Sigmoid colon (tissue), 7 donors: ENCODE results near the gene GNAQ. TPM values are rescaled to one million over a fixed set of nuclear protein-coding genes. Genes with fewer than 3 reads are reported as not detected.
A peak's percentile ranks its signal among the peaks of the same experiment; 100 is the strongest.

Experiments used
- DNase-seq: peaks from one replicate; pipeline ENCODE4 v3.0.0-alpha.2; 2019
- H3K27ac ChIP-seq, 4 donors: fragments of 200-600 bp; sonication (generic); one replicate each; pipeline ENCODE4 v1.5.1; 2016 to 2019; ENCODE audit warnings: mild to moderate bottlenecking in 1 of 4
- H3K27me3 ChIP-seq, 3 donors: fragments of 200-600 bp; sonication (generic); one replicate each; pipeline ENCODE4 v1.5.1; 2019; ENCODE audit warnings: mild to moderate bottlenecking in 1 of 3
- H3K36me3 ChIP-seq, 4 donors: fragments of 200-600 bp; sonication (generic); one replicate each; pipeline ENCODE4 v1.5.1; 2016 to 2019
- H3K4me1 ChIP-seq, 4 donors: fragments of 200-600 bp; sonication (generic); one replicate each; pipeline ENCODE4 v1.5.1; 2017 to 2019
- H3K4me3 ChIP-seq, 4 donors: fragments of 200-600 bp; sonication (generic); one replicate each; pipeline ENCODE4 v1.5.1; 2017 to 2019; ENCODE audit warnings: mild to moderate bottlenecking in 2 of 4, moderate library complexity in 1 of 4
- H3K9me3 ChIP-seq, 4 donors: fragments of 200-600 bp in 3 of 4; sonication (generic) in 3 of 4; one replicate each; pipeline versions ENCODE4 v1.5.1 to v1.6.1; 2013 to 2019
- CTCF ChIP-seq, 4 experiments: fragments of 450-650 bp in 3 of 4; fragments of 200-600 bp in 1 of 4; IDR thresholded peaks; one replicate each; pipeline ENCODE4 v1.5.1; 2016 to 2019; ENCODE audit warnings: antibody characterized with exemption in 4 of 4, mild to moderate bottlenecking in 3 of 4, moderate library complexity in 2 of 4
- EP300 ChIP-seq, 4 donors: sonication (generic); formaldehyde crosslinking; IDR thresholded peaks; one replicate each; pipeline ENCODE4 v1.6.1; 2017; ENCODE audit warnings: antibody characterized with exemption in 4 of 4
- POLR2A ChIP-seq, 2 donors: fragments of 450-650 bp; IDR thresholded peaks; one replicate each; pipeline ENCODE4 v1.6.1; 2016; ENCODE audit warnings: antibody characterized with exemption in 2 of 2, mild to moderate bottlenecking in 2 of 2, moderate library complexity in 2 of 2
- POLR2AphosphoS5 ChIP-seq, 4 donors: sonication (generic); formaldehyde crosslinking; IDR thresholded peaks; one replicate each; pipeline ENCODE4 v1.6.1; 2017; ENCODE audit warnings: antibody characterized with exemption in 4 of 4
- WGBS, 2 donors: extraction: QIAGEN DNeasy Blood & Tissue Kit; methylation state at CpG; one replicate each; pipeline ENCODE4 v1.1.7; 2013; 5-methylcytosine and 5-hydroxymethylcytosine counted together
- intact Hi-C: fragments of 100-400 bp; cut with DNase I; formaldehyde crosslinking; loops from one replicate; pipeline ENCODE4 v1.15.1; 2023
- polyA plus RNA-seq, 3 donors: library from polyadenylated mRNA; stranded (reverse); fragments of 200-250 nt; gene quantifications; one replicate each; pipeline ENCODE4 v1.2.3, GENCODE V29; 2013
- total RNA-seq, 4 donors: library from RNA; depleted of rRNA; stranded (reverse); fragments of >200 nt; gene quantifications; one replicate each; pipeline ENCODE4 v1.1.0, GENCODE V29; 2016
- donor health status: healthy with polysubstance abuse.
- donor health status: Bipolar disorder and iron deficiency.
- donor health status: healthy.

The GNAQ gene
- total and polyA plus RNA-seq, 7 donors = 21.6 to 79.2 (median 49.5) TPM

DNA sequence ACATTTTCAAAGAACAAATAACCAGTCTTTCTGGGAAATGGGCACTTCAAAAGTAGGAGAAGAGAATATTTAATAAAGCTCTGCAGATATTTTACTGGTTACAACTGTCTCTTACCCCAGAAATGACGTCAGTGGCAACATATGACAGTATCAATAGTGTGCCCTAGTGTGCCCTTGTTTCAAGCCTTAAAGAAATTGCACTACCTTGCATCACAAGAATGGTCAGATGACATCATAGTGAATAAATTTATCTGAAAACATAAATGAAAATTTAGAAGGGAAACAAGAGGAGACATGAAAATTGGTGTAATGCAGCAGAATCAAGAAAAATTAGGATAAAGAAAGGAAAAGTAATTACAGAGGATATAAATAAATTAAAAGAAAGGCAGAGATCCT lies 176.7 kb downstream of the GNAQ start:
- intact Hi-C loops = loop anchor here (5.0 kb wide), 1 partner anchor 32 kb away; no protein-coding TSS in a partner anchor
- TF ChIP-seq POLR2AphosphoS5 (IDR thresholded peaks at IDR 0.05) = no peak
- no peak for TF ChIP-seq POLR2A (IDR thresholded peaks at IDR 0.05)
- no peak for TF ChIP-seq CTCF (IDR thresholded peaks at IDR 0.05)
- TF ChIP-seq EP300 (IDR thresholded peaks at IDR 0.05) = no peak
- Histone ChIP-seq H3K4me1 (peaks cover 0 to 36% (median 22%) of the 10 kb centered on the region in 4 donors), H3K9me3 (no peaks in the 10 kb centered on the region), H3K4me3 (no peak overlapping the region), H3K36me3 (no peaks in the 10 kb centered on the region), H3K27ac (no peak overlapping the region), H3K27me3 (no peaks in the 10 kb centered on the region)
- 42 to 78% methylated on average over 1 of the region's 1 CpG for WGBS, 2 donors
- no peak for DNase-seq

DNA sequence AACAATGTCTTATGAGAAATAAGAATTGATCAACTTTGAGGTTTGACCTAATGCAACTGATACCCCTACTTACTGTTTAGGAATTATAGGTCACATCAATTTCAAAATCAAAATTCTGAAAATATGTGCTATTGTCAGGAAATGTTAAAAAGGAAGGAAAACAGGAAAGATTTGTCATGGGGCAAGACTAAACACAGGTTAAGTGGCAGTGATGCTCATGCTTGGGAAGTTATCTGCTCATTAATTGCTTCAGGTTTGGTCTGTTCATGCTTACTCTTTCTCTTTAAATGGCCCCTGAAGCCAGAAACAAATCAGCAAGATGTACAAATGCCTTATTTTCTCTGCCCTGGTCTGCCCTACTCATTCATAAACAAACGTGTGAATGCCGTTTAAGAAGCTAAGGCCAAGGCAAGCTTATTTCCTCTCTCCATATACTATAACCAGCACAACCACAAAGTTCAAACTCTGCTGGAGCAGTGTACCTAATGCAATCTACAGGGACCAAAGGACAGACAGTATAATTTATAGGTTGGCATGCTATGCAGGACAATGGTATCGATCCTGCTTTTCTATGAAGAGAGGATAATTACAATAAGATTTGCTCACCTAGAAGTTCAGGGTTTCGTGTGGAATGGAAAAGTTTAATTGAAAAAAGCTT lies 177.2 kb downstream of the GNAQ start:
- WGBS, 2 donors = 19 to 43% methylated on average over 4 of the region's 4 CpGs
- intact Hi-C loops = loop anchor here (5.0 kb wide), 1 partner anchor 33 kb away; no protein-coding TSS in a partner anchor
- Histone ChIP-seq H3K27me3 (no peaks in the 10 kb centered on the region), H3K27ac (no peak overlapping the region), H3K4me1 (peaks cover 0 to 39% (median 25%) of the 10 kb centered on the region in 4 donors), H3K4me3 (no peak overlapping the region), H3K36me3 (no peaks in the 10 kb centered on the region), H3K9me3 (no peaks in the 10 kb centered on the region)
- no peak for DNase-seq
- TF ChIP-seq CTCF (IDR thresholded peaks at IDR 0.05) (no peak), POLR2AphosphoS5 (IDR thresholded peaks at IDR 0.05) (no peak), POLR2A (IDR thresholded peaks at IDR 0.05) (no peak)

DNA sequence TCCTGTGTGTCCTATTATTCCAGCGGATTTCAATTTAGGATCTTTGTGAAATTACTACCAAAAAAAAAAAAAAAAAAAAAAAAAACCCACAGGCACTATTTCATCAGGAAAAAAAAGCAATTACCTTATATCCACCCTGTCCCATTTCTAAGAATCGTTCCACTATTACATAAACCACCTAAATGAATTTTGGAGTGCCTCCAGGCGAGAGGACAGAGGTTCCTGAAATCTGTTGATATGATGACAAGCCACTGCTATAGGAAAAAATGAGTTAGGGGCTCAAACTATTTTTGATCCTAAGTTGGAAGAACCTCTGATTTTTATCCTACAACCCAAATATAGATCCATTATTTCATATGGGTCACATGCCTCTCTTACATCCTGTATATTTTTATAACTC lies 177.9 kb downstream of the GNAQ start:
- no peak for TF ChIP-seq POLR2A (IDR thresholded peaks at IDR 0.05)
- TF ChIP-seq EP300 (IDR thresholded peaks at IDR 0.05) = no peak
- no peak for TF ChIP-seq POLR2AphosphoS5 (IDR thresholded peaks at IDR 0.05)
- TF ChIP-seq CTCF (IDR thresholded peaks at IDR 0.05) = no peak
- intact Hi-C loops = loop anchor here (5.0 kb wide), 1 partner anchor 34 kb away; no protein-coding TSS in a partner anchor
- Histone ChIP-seq H3K27ac (no peak overlapping the region), H3K36me3 (no peaks in the 10 kb centered on the region), H3K27me3 (no peaks in the 10 kb centered on the region), H3K9me3 (no peaks in the 10 kb centered on the region), H3K4me1 (peaks cover 0 to 45% (median 32%) of the 10 kb centered on the region in 4 donors), H3K4me3 (no peak overlapping the region)
- WGBS, 2 donors = 84 to 90% methylated on average over 3 of the region's 3 CpGs
- DNase-seq = no peak

GRCh38 chr9:77851882-77852595 lies 179.6 kb downstream of the GNAQ start:
- H3K4me1 ChIP-seq = peaks cover 0 to 51% (median 38%) of the 10 kb centered on the region in 4 donors
- TF ChIP-seq EP300 (IDR thresholded peaks at IDR 0.05) (no peak), CTCF (IDR thresholded peaks at IDR 0.05) (no peak), POLR2A (IDR thresholded peaks at IDR 0.05) (no peak), POLR2AphosphoS5 (IDR thresholded peaks at IDR 0.05) (no peak)
- peak overlapping the region in 1 of 4 donors; percentile 45 for H3K27ac ChIP-seq
- no peaks in the 10 kb centered on the region for H3K27me3 ChIP-seq
- H3K4me3 ChIP-seq = no peak overlapping the region
- no peaks in the 10 kb centered on the region for H3K36me3 ChIP-seq
- H3K9me3 ChIP-seq = no peaks in the 10 kb centered on the region
- DNase-seq = no peak
- 47 to 71% methylated on average over 3 of the region's 3 CpGs for WGBS, 2 donors
- intact Hi-C loops = loop anchor here (5.0 kb wide), 1 partner anchor 35 kb away; no protein-coding TSS in a partner anchor
